HCT116 (cell line): ENCODE data around the gene UBE2E1. TPM values are rescaled to one million over a fixed set of nuclear protein-coding genes. Genes with fewer than 3 reads are reported as not detected.

Experiments used
- ATAC-seq: fragments of 200-7000 bp; cut with Tn5 transposase; 2 replicates; pipeline ENCODE4 v1.9.1; 2020; ENCODE audit warnings: mild to moderate bottlenecking, moderate library complexity
- BruUV-seq: library from RNA; stranded (reverse); fragments of 400-500 nt; replicated peaks from 2 replicates; lab custom pipeline; 2021; lab: Mats Ljungman, UMichigan
- CTCF ChIA-PET: fragments of 300-600 bp; sonication (Branson Sonifier 250); formaldehyde crosslinking; loops from one replicate; lab custom pipeline; 2021; ENCODE audit warnings: antibody characterized with exemption; lab: Charles Lee
- POLR2A ChIA-PET: fragments of 300-600, 350-600 bp; sonication (Branson Sonifier 250); formaldehyde crosslinking; loops from one replicate; lab custom pipeline; 2021; ENCODE audit warnings: antibody characterized with exemption; lab: Charles Lee
- RAD21 ChIA-PET, 2 experiments: fragments of 300-600 bp; sonication (Branson Sonifier 250); formaldehyde crosslinking; loops; one replicate each; lab custom pipeline; 2023; ENCODE audit warnings: low total read pairs in 2 of 2; ENCODE audit not compliant: uncharacterized antibody in 2 of 2, unreplicated experiment in 2 of 2, low non-redundant PET in 1 of 2; lab: Charles Lee
- DNase-seq: peaks from one replicate; pipeline ENCODE4 v3.0.0-alpha.2; 2010; ENCODE audit warnings: low read depth, low spot score
- H2AFZ ChIP-seq: fragments of 200-600 bp; shearing (Covaris generic), sonication (generic); 2 replicates; pipeline ENCODE4 v1.6.1; 2017; ENCODE audit warnings: low read depth, mixed run types, mixed read lengths, antibody characterized with exemption, low read length; ENCODE audit not compliant: poor library complexity, severe bottlenecking
- H3K27ac ChIP-seq: 2 replicates; pipeline ENCODE4 v1.5.1; 2012; ENCODE audit warnings: low read depth, low read length
- H3K27me3 ChIP-seq: fragments of 200-600 bp; sonication (generic); 2 replicates; pipeline ENCODE4 v1.6.1; 2016; ENCODE audit warnings: mixed run types, low read length, mixed read lengths; ENCODE audit not compliant: insufficient read depth
- H3K36me3 ChIP-seq, 2 experiments: fragments of 200-500 bp in 1 of 2; fragments of 200-600 bp in 1 of 2; sonication (Bioruptor generic) in 1 of 2; sonication (generic) in 1 of 2; 2 replicates each; pipeline versions ENCODE4 v1.5.1 to v1.6.1; 2014 to 2016; ENCODE audit warnings: low read length in 2 of 2, inconsistent platforms in 1 of 2, mixed read lengths in 1 of 2, mixed run types in 1 of 2; ENCODE audit not compliant: insufficient read depth in 2 of 2, control insufficient read depth in 1 of 2
- H3K4me1 ChIP-seq, 2 experiments: fragments of 200-600 bp in 1 of 2; sonication (generic) in 1 of 2; 2 replicates each; pipeline versions ENCODE4 v1.5.1 to v1.6.1; 2012 to 2017; ENCODE audit warnings: low read length in 2 of 2, inconsistent platforms in 1 of 2, mild to moderate bottlenecking in 1 of 2, mixed read lengths in 1 of 2, mixed run types in 1 of 2, moderate library complexity in 1 of 2; ENCODE audit not compliant: insufficient read depth in 2 of 2, control insufficient read depth in 1 of 2
- H3K4me2 ChIP-seq: fragments of 200-600 bp; sonication (generic); 2 replicates; pipeline ENCODE4 v1.6.1; 2017; ENCODE audit warnings: mixed run types, low read length, mixed read lengths
- H3K4me3 ChIP-seq, 2 experiments: fragments of 200-600 bp in 1 of 2; sonication (generic) in 1 of 2; replicated peaks in 1 of 2; 2 replicates each; pipeline ENCODE4 v1.5.1; 2011 to 2016; ENCODE audit warnings: low read length in 2 of 2, control low read depth in 1 of 2, low read depth in 1 of 2, mild to moderate bottlenecking in 1 of 2, mixed read lengths in 1 of 2, mixed run types in 1 of 2
- H3K79me2 ChIP-seq: fragments of 200-600 bp; sonication (generic); 2 replicates; pipeline ENCODE4 v1.6.1; 2017; ENCODE audit warnings: mild to moderate bottlenecking, mixed run types, low read length, moderate library complexity, mixed read lengths; ENCODE audit not compliant: insufficient read depth
- H3K9ac ChIP-seq: fragments of 200-600 bp; sonication (generic); 2 replicates; pipeline ENCODE4 v1.6.1; 2016; ENCODE audit warnings: low read length, mixed read lengths
- H3K9me2 ChIP-seq: fragments of 200-600 bp; sonication (generic), shearing (Covaris generic); 2 replicates; pipeline ENCODE4 v1.6.1; 2017; ENCODE audit warnings: mixed run types, mild to moderate bottlenecking, moderate library complexity; ENCODE audit not compliant: insufficient read depth
- H3K9me3 ChIP-seq, 2 experiments: fragments of 200-500 bp in 1 of 2; fragments of 200-600 bp in 1 of 2; sonication (Bioruptor generic) in 1 of 2; sonication (generic) in 1 of 2; 2 replicates each; pipeline ENCODE4 v1.6.1; 2014 to 2017; ENCODE audit warnings: low read length in 2 of 2, mixed read lengths in 2 of 2, inconsistent platforms in 1 of 2, low read depth in 1 of 2, mild to moderate bottlenecking in 1 of 2, mixed run types in 1 of 2, moderate library complexity in 1 of 2; ENCODE audit not compliant: control insufficient read depth in 1 of 2, insufficient read depth in 1 of 2
- H4K20me1 ChIP-seq: fragments of 200-600 bp; sonication (generic), shearing (Covaris generic); 2 replicates; pipeline ENCODE4 v1.6.1; 2017; ENCODE audit warnings: mixed run types, mild to moderate bottlenecking, moderate library complexity; ENCODE audit not compliant: insufficient read depth
- CBX3 ChIP-seq: IDR thresholded peaks from 2 replicates; pipeline ENCODE4 v1.6.1; 2012; ENCODE audit warnings: low read depth
- EZH2 ChIP-seq: fragments of 200-600 bp; sonication (generic); IDR thresholded peaks from 2 replicates; pipeline ENCODE4 v1.6.1; 2017; ENCODE audit warnings: antibody characterized with exemption, mixed run types
- EZH2phosphoT487 ChIP-seq: fragments of 200-600 bp; IDR thresholded peaks from 2 replicates; pipeline ENCODE4 v1.6.1; 2018; ENCODE audit warnings: antibody characterized with exemption, borderline replicate concordance
- FOSL1 ChIP-seq: IDR thresholded peaks from 2 replicates; pipeline ENCODE4 v1.6.1; 2012; ENCODE audit warnings: low read depth
- JUND ChIP-seq: IDR thresholded peaks from 2 replicates; pipeline ENCODE4 v1.6.1; 2012
- POLR2AphosphoS5 ChIP-seq: IDR thresholded peaks from 2 replicates; pipeline ENCODE4 v1.6.1; 2011; ENCODE audit warnings: mild to moderate bottlenecking, low read depth, low read length, moderate library complexity
- SIN3A ChIP-seq: IDR thresholded peaks from 2 replicates; pipeline ENCODE4 v1.6.1; 2012; ENCODE audit warnings: low read depth
- SP1 ChIP-seq: IDR thresholded peaks from 2 replicates; pipeline ENCODE4 v1.6.1; 2012; ENCODE audit warnings: low read depth
- SRF ChIP-seq: IDR thresholded peaks from 2 replicates; pipeline ENCODE4 v1.6.1; 2012; ENCODE audit warnings: low read depth
- intact Hi-C: fragments of 100-400 bp; cut with micrococcal nuclease; formaldehyde crosslinking; loops from 2 replicates; pipeline ENCODE4 v1.10.0; 2022
- total RNA-seq: library from RNA; stranded (reverse); gene quantifications from one replicate; pipeline ENCODE4 v1.2.1, GENCODE V29; 2021; ENCODE audit not compliant: unreplicated experiment
- TF ChIP-seq, protein P1 (sequence below): IDR thresholded peaks from 2 replicates; pipeline ENCODE4 v1.6.1; 2011; ENCODE audit warnings: mild to moderate bottlenecking, low read length, moderate library complexity; ENCODE audit not compliant: insufficient replicate concordance; ENCODE audit errors: extremely low read depth

Gene UBE2E1
- total RNA-seq, 1 experiment from 2014 or later = 75.1 TPM

DNA sequence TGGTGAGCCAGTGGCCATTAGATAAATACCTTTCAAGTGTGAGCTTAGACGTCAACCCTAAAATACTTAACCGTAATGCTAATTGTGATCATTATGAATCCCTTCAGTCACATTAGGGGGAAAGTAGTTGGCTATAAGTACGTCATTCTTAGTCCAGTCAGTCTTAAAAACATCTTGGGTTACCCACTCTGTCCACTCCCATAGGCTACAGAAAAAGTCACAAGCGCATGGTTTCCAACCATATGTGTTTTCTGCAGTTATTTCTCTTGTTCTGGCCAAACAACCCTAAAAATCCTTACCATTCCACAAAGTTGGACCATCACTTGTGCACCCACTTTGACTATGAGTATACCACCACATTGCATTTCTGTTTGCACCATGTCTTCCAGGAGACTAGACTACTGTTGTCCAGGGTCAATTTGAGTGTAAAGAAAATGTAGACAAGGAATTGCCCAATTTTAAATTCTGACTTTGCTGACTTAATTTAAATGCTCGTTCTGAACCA lies 114.4 kb downstream of the UBE2E1 start:
- no peaks in the 10 kb centered on the region for H3K9me2 ChIP-seq
- H3K4me3 ChIP-seq = no peak overlapping the region
- RAD21 ChIA-PET = no interaction called here
- H4K20me1 ChIP-seq = peaks cover 28% of the 10 kb centered on the region; the same call in 1 of the 2 replicates
- DNase-seq (no peak), ATAC-seq (no peak)
- H2AFZ ChIP-seq = no peak overlapping the region
- TF ChIP-seq JUND = peak; percentile 16; the same call in 1 of the 2 replicates
- no peak for TF ChIP-seq SRF
- TF ChIP-seq CBX3 = 0 out of 2 replicates have a peak, but pooled peaks have one; percentile 17
- TF ChIP-seq POLR2AphosphoS5 = peak; percentile 46
- POLR2A ChIA-PET = interaction anchor here (1.4 to 4.1 kb wide), 2 partner anchors 7 to 26 kb away, joined by 4 to 69 read pairs; no protein-coding TSS in a partner anchor
- H3K27ac ChIP-seq = no peak overlapping the region
- peaks cover 9 to 19% of the 10 kb centered on the region in 2 experiments; a peak in 3 of 4 replicates for H3K4me1 ChIP-seq
- H3K4me2 ChIP-seq = no peak overlapping the region
- H3K9me3 ChIP-seq = no peaks in the 10 kb centered on the region
- CTCF ChIA-PET = no interaction called here
- H3K36me3 ChIP-seq = peaks cover 16 to 26% of the 10 kb centered on the region in 2 experiments
- no peaks in the 10 kb centered on the region for H3K27me3 ChIP-seq
- intact Hi-C loops = no loop called here
- no peak overlapping the region for H3K9ac ChIP-seq
- H3K79me2 ChIP-seq = peaks cover 44% of the 10 kb centered on the region
- no TSS peak for BruUV-seq

DNA sequence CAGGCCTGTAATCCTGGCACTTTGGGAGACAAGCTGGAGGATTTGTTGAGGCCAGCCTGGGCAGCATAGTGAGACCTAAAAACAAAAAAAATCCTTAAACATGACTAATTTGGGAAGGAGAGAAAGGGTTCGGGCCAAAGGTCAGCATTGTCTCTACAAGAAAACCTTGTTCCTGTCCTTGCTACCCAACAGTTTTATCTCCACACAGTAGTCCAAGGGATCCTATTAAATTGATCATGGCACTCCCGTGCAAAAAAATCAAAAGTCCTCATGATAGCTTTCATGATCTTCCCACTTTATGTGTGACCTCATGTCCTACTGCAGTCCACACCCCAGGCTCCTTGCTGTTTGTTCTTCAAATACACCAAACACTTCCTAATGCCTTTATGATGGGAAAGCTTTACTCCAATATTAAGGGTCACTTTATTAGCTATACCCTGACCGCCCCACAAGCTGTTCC lies 115.3 kb downstream of the UBE2E1 start:
- no peak overlapping the region for H2AFZ ChIP-seq
- no peaks in the 10 kb centered on the region for H3K9me2 ChIP-seq
- POLR2A ChIA-PET = interaction anchor here (1.4 kb wide), 1 partner anchor 25 kb away, joined by 4 read pairs; no protein-coding TSS in a partner anchor
- CTCF ChIA-PET = no interaction called here
- RAD21 ChIA-PET = no interaction called here
- intact Hi-C loops = no loop called here
- no peak for TF ChIP-seq SRF
- TF ChIP-seq JUND = no peak
- TF ChIP-seq POLR2AphosphoS5 = peak; percentile 67
- no peak; the same call in 1 of the 2 replicates for TF ChIP-seq SIN3A
- TF ChIP-seq, protein P1, sequence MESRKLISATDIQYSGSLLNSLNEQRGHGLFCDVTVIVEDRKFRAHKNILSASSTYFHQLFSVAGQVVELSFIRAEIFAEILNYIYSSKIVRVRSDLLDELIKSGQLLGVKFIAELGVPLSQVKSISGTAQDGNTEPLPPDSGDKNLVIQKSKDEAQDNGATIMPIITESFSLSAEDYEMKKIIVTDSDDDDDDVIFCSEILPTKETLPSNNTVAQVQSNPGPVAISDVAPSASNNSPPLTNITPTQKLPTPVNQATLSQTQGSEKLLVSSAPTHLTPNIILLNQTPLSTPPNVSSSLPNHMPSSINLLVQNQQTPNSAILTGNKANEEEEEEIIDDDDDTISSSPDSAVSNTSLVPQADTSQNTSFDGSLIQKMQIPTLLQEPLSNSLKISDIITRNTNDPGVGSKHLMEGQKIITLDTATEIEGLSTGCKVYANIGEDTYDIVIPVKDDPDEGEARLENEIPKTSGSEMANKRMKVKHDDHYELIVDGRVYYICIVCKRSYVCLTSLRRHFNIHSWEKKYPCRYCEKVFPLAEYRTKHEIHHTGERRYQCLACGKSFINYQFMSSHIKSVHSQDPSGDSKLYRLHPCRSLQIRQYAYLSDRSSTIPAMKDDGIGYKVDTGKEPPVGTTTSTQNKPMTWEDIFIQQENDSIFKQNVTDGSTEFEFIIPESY = no peak
- no peak for TF ChIP-seq FOSL1
- no peak for TF ChIP-seq EZH2phosphoT487
- TF ChIP-seq EZH2 = no peak
- TF ChIP-seq SP1 = 0 out of 2 replicates have a peak, but pooled peaks have one; percentile 4
- no peak overlapping the region for H3K9ac ChIP-seq
- no TSS peak for BruUV-seq
- no peaks in the 10 kb centered on the region for H3K27me3 ChIP-seq
- H3K36me3 ChIP-seq = peaks cover 16 to 26% of the 10 kb centered on the region in 2 experiments
- H3K4me1 ChIP-seq = peaks cover 7 to 10% of the 10 kb centered on the region in 2 experiments; a peak in 3 of 4 replicates
- no peak overlapping the region for H3K4me3 ChIP-seq
- no peak overlapping the region for H3K4me2 ChIP-seq
- ATAC-seq (no peak), DNase-seq (no peak)
- no peaks in the 10 kb centered on the region for H3K9me3 ChIP-seq
- no peak overlapping the region for H3K27ac ChIP-seq
- H4K20me1 ChIP-seq = peaks cover 28% of the 10 kb centered on the region; the same call in 1 of the 2 replicates
- peaks cover 35% of the 10 kb centered on the region for H3K79me2 ChIP-seq
